ENCODE results near the gene INTS1.

GRCh38 chr7:1523844-1524243 is 19.7 kb upstream of the INTS1 start:
- TF ChIP-seq CTCF (IDR thresholded peaks at IDR 0.05), result no peak
- TF ChIP-seq POLR2AphosphoS5 (IDR thresholded peaks at IDR 0.05), result no peak
- no peak for TF ChIP-seq POLR2A (IDR thresholded peaks at IDR 0.05)
